Measurements from ENCODE around the gene SH3YL1.

SH3YL1 gene

DNA sequence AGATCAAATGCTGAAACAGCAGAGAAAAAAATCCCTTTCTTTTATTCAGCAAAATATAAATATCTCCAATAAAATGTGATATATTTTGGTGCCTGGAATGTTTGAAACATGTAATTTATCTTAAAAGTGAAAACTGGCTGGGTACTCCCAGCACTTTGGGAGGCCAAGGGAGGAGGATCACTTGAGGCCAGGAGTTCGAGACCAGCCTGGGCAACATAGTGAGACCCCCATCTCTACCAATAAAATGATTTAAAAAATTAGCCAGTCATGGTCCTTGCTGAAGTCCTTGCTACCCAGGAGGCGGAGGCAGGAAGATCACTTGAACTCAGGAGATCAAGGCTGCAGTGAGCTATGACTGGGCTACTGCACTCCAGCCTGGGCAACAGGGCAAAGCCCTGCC is 8.6 kb downstream of the SH3YL1 start:
- no peak for DNase-seq

DNA sequence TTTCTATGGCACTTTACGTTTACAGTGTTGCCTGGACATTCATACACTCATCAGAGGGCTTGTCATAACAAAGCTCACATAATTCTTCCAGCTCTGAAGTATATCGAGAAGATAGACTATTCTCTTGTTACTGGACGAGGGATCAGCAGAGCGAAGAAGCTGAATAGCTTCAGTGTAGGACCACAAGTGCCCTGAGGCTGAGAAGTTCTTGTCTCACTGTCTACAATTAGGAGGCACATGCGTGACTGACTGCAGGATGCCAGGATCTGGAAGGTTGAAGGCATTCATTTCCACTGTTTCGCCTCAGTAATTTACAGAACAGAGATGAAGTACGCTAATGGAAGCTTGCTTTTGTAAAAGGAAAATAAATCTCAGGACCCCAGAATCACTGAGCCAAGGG is 9.6 kb downstream of the SH3YL1 start:
- no peak for DNase-seq

DNA sequence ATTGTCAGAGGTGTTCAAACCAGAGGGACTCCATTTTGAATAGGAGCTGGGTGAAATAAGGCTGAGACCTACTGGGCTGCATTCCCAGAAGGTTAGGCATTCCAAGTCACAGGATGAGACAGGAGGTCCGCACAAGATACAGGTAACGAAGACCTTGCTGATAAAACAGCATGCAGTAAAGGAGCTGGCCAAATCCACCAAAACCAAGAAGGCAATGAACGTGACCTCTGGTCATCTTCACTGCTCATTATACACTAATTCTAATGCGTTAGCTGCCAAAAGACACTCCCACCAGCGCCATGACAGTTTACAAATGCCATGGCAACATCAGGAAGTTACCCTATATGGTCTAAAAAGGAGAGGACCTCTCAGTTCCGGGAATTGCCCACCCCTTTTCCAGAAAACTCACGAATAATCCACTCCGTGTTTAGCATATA is 10.6 kb downstream of the SH3YL1 start:
- DNase-seq: no peak

DNA sequence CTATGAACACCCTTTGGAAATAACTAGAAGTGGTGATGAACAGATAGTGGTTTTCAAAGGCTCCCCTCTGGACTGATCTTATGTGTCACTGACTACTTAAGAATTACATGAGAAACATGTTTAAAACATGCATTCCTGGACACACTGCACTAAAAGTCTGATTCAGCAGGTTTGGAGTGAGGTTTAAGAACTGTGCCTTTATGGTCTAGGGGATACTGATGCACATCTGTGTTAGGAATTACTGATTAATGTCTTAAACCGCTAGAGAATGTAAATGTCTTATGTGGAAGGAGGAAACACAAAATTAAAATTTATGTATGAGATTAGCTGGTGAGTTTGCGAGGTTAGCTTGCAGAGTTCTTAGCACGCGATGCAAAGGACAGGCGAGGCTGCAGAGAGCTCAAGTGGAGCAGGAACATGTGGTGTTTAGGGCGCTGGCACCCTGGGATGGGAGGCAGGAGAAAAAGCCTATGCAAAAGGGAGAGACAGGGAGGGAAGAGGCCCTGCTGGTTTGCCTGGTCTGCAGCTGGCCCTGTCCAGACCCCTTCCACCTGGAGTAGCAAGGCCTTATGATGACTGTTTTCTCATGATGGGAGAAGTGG is 11.7 kb downstream of the SH3YL1 start:
- no peak for DNase-seq

DNA sequence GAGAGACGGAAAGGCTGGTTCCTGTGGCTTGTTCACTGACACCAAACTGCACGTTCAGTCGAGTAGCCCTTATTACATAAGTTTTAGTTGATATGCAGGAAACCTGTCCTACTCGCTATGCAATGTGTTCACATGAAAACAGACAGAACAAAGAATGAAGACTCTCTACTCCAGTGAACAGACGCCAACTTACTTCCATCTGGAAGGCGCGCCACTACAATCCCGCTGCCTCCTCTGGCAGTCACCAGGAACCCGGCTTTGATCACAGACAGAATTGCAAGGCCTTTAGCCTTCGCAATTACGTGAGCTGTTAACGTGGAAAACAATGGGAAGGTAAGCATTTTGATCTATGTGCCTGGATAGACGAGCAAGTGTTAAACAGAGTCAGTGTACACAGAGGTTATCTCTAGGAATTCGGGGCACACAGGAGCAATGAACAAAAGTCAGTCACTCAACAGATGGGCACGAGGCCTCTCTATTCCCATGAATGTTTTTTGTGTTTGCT is 14.2 kb downstream of the SH3YL1 start:
- DNase-seq: no peak

DNA sequence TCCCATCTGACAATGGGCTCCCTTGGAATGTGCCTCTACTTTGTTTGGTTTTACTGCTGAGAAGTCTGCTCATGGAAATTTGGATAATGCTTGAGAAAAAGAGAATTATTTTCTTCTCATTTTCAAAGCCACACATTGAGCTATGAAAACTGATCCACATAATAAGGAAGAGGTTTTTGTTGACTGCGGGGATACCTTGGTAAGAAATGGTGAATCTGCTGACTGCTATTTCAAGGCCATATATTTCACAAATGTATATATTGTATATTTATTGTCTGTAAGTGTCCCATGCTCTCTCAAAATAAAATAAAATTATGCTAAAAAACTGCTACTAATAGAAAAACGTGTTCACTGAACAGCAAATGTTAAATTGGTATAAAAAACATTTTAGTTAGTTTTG is 15.1 kb downstream of the SH3YL1 start:
- DNase-seq: no peak

DNA sequence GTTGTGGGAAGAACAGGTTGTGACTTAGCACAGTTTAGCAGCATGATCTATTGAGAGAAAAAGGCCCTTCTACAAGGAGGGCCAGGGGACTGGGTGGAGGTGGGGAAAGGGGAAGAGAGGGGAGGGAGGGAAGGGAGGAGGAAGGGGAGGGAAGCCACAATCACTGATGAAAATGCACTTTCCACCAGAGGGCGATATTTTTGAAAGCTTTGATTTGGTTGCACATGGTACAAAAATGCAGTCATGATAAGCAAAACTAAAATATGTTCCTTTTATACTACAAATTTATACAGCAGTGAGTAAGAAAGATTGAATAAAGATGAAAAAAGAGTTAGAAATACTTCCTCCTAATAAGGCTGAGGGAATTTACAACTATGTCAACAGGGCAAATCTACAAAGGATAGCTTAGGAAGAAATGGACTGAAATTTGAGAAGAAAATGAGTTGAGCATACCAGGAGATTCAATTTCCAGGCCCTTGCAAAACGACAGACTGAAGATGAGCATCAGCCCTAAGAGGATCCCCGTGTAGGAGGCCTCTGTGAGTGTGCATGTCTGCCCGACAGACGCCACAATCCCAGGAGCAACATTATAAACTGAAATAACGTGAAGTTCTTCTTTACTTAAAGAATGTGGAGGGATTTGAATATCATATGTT is 17.2 kb downstream of the SH3YL1 start:
- peak; percentile 25 for DNase-seq

DNA sequence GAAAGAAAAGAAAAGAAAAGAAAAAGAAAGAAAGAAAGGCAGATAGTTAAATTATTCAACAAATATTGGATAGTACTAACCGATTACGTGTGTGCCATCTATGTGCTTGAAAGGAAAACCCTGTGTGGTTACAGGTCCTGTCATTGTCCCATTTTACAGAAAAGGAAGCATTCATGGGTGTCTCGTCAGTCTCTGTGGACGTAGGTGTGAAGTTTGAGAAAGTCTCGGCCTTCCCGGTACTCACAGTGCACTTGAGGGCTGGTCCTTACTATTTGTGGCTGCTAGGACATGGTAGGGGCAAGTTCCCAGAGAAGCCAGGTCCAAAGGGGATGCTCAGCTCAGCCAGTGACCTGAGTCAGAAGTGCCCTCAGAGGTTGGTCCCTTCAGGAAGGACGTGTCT is 19.3 kb downstream of the SH3YL1 start:
- no peak for DNase-seq

DNA sequence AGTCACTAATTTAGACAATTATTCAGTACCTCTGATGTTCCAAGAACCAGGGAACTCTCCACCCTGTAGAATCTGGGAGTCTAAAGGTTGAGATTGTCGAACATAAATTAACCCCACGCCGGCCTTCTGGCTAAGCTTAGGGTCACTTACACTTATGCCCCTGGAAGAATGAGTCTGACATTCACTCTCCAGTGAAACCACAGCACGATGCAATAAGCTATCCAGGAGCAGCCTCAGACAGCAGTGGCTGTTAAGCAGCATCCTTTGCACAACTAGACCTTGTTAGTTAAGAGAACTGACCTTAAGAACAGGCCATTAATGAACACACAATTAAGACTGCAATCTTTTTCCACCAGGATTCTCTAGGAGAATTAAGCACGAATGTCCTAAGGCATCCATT is 25.0 kb downstream of the SH3YL1 start:
- no peak for DNase-seq

DNA sequence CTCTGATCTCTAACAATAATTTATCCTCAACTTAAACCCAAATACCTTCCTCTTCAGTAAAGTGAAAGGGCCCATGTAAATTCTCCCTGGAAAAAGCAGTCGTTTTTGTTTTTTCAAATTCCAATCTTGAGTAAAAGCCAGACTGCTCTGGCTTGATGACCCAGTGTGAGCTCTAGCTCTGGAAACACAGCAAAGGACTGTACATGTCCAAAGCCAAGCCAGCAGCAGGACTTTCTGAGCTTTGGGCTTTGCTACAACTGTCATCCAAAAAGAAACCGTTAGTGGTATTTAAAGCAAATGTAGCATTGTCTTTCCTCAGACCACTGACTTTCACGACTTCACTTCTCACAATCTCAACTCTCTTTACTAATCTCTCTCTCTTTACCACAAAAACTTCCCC is 25.4 kb downstream of the SH3YL1 start:
- no peak for DNase-seq

DNA sequence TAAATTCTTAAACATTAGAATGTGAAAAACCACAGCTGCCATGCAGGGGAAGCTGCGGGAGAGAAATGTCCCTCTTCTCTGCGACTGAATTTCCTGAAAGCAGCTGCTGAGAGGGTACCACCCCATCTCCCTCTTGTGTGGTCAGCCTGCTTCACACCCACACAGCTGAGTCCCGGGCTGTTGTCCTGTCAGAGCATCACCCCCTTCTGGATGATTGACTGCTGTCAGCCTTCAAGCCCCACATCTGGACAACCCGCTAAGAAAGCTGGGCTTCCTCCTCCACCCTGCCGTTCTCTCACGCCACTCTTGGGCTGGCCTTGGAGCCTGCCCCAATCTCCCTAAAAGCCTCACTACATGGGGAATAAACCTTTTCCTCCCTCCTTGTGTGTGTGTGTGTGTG is 26.0 kb downstream of the SH3YL1 start:
- DNase-seq: no peak

DNA sequence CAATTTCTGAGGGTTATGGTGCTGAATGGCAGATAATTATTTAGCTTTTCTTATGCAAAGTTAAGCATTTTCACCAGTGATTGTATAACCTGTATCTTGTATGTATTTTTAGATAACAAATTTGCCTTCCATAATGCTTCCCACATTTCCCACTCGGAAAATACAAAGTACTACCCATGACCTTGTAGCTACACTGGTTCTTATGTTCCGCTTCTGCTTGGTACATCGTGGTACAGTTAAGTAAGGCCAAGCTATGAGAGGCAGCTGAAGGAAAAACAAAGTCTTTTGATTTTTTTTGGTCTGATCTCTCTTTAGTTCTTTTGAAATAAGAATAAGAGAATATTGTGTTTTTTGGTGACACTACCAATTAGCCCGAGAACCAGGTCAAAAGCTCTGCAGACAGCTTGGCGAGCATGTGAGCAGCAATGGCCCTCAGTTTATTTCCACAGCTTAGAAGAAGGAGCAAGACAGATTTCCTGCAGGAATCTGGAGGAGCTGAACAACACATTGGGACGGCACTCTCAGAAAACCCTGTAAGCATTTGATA is 26.8 kb downstream of the SH3YL1 start:
- DNase-seq: no peak

DNA sequence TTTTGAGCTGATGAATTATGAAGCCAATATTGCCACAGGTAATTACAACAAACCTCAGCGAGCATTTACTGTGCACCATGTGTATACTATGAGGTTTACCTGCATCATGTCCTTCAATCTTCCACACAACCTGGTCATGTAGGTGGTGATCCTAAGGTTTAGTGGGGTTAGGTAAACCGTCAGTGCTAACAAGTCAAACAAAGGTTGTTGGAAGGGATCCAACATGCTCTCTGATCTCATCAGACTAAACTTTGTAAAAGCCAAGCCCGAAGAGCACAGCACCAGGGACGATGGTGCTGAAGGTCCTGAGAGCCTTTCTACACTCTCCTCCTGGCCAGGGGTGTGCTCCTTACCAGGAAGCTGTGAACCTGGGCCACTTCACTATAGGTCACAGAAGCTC is 29.4 kb downstream of the SH3YL1 start:
- no peak for DNase-seq

DNA sequence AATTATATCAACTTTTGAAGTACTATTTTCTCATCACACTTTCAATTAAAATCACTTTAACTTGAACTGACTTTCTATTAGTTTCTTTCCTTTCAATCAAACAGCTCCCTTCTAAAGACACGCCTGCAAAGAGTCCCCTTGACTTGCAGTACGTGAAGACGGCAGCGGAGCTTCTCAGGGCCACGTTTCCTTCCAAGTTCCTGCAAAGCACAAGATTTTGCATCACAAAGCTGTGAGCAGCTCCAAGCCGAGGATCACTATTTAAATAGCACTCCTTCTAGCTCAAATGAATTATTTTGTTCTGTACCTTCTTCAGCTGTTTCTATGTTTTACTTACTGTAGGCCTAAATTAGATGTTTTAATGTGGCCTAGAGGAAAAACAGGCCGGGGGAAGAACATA is 30.8 kb downstream of the SH3YL1 start:
- DNase-seq: no peak

DNA sequence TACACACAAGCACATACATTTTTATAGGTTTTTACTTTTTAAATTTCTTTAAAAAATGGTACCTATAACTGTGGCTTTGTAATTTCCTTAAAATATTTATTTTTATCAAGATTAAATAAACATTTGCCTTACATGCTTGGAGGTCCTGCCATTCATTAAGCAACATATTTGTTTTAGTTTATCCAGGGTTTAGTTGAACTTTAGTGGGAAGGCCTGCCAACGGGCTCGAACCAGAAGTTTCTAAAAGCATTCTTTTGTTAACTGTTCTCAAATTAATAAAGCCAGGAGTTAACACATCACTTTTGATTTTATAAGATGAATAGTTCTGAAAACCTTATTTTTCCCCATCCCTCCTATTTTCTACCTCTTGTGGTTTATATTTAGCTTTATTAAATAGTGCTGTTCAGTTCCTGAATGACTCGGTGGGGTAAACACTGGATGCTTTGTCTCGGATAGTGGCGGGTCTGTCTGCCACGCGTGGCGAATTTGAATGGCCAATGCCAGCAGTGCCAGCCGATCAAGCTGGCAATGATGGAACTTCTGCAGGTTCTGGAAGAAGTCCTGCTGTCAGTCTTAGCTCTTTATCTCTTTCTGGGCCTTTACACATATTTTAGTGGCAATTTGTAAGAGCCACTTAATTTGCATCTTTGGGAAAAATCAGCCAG is 32.2 kb downstream of the SH3YL1 start:
- no peak for DNase-seq

DNA sequence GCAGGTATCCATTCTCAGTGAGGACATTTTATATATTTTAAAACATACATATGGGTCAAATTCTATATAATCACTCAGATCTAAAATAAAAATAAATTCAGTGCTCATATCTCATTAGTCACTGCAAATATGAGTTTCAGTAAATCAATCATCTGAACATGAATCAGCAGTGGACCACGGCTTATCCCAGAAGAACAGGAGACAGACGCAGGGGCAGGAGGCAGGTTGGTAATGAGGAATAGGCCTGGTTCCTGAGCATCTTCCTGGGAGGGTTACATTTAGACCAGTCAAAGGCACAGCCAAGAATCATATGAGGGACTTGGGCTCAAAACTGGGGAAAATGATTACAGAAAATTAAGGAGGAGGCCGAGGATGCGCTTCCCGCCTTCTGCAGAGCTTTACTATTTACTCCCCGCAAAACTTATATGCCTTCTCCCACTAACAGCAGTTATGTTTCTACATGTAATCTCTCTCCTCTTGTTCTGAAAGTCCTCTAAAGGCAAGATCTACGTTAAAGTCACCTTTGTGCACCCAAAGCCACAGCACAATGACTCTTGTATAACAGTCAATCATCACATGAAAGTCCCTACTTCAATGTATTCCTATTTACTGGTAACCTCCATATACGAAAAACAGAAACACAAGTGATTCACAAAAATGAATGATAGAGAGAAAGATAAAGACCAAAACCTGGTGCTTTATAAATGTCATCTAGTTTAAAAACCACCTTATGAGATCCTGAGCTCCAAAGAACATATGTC is 35.1 kb downstream of the SH3YL1 start:
- no peak for DNase-seq

DNA sequence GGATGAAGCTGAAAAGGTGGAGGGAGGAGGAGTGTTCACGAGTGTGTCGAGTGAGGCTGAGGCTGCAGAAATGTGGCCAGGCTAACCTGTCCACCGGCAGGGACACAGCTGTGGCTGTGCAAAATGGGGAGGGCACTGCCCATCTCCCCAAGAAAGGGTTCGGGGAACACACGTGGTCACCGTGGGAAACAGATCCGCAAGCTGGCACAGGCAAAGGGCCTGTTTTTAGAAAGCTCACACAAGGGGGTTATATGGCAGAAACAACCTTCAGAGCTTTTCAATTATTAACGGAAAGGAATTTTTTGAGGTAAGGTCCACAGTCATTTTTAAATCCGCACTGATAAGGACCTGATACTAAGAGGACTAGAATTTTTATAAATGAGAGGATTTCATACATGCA is 35.7 kb downstream of the SH3YL1 start:
- DNase-seq: no peak

DNA sequence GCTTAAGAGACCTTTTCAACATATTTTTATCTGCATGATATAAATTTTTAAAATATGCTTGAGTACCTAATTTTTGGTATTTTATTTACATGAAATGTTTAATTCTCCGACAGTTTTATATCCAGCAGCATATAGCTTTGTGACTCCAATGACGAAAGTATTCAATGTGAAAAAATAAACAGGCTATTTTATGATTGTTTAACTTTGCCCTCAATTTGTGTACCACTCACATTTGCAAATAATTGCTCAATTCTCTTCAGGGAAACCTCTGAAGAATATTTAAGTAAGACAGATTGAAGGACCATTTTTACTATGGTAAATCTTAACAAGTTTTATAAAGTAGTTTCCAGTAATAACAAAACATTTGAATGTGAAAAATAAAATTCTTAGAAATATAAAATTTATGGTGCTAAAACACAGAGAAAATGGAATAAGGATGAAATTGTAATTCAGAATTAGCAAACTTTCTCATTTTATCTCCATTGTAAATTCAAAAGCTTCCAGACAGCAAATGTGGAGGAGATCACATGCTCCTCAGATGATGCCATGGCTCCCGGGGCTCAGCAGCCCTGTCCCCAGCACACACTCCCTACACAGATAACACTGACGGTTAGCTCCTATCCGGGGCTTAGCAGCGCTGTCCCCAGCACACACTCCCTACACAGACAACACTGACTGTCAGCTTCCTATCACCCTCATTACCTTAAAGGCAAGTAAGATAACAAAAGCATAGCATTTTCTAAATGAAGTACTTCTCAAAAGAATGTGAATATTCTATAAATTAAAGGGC is 39.7 kb downstream of the SH3YL1 start:
- DNase-seq: no peak

DNA sequence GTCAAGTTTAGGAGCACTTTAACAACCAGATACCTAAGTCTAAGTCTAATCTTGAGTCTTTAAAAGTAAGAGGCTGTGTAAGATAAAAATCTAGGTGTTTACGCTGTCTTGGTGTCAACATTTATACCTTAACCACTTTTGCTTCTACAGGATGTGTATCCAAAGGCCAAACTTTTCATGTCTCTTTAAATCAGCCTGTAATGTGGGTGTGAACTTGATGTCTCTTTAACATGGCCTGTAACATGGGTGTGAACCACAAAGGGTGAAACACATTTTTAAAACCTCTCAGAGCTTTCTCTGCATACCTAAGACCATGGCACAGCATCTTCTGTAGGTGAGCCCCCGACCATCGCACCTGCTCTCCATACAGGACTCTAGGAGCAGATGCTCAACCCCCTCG is 40.4 kb downstream of the SH3YL1 start:
- DNase-seq: no peak

DNA sequence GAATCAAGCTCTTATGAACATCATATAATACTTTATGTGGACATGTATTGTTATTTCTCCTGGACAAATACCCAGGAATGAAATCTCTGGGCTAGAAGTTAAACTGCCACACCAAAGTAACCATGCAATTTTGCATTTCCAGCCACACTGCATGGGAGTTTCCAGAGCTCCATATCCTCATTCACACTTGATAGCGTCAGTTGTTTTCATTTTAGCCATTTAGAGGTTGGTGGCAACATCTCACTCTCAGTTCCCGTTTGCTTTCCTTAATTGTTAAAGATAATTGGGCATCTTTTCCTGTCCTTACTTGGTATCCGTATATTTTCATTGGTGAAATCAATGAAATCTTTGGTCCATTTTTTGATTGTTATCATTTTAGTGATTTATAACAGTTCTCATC is 47.8 kb downstream of the SH3YL1 start:
- DNase-seq: no peak

DNA sequence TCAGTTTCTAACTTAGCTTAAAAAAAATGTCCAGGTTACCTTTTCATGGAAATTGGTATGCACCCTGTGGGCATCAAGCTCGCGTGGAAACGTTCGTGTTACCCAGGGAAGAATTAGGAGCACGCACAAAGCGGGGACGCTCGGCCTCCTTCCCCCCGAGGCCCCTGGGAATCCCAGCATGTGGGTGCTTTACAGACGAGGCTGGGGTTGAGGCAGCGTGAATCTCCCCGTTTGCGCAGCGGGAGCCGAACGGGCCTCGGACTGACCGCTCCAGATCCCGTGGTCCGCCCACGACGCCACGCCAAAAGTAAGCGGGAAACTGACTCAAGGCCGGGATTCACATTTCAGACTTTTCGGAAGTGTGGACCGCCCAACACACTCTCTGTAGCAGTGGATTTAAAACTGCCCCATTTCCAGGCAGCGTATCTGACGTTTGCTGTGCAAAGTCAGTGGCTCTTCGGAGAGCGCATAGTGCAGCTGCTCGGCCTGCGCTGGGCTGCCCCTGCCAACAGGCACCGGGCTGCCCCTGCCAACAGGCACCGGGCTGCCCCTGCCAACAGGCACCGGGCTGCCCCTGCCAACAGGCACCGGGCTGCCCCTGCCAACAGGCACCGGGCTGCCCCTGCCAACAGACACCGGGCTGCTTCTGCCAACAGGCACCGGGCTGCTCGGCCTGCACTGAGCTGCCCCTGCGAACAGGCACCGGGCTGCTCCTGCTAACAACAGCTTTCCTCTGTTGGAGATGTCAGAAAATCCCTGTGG is 49.7 kb downstream of the SH3YL1 start:
- no peak for DNase-seq

Data from NCI-H1105 (cell line).